ENCODE data around the gene STXBP4. TPM values are rescaled to one million over a fixed set of nuclear protein-coding genes. Genes with fewer than 3 reads are reported as not detected.

Gene STXBP4
- total RNA-seq, 1 experiment from 2014 or later: 16.5 TPM

- H3K23ac ChIP-seq (ENCODE audit: insufficient read length, low read depth, low read length): no peak overlapping the region
- DNase-seq: no peak
- H3K4me1 ChIP-seq (ENCODE audit: insufficient read depth, low read length): no peaks in the 10 kb centered on the region
- no peak for TF ChIP-seq CTCF (conservative IDR thresholded peaks at IDR 0.05)
- H4K20me1 ChIP-seq (ENCODE audit: control insufficient read depth, insufficient read depth, insufficient read length): no peaks in the 10 kb centered on the region
- H3K9me3 ChIP-seq (ENCODE audit: control insufficient read depth, low read depth, low read length): no peaks in the 10 kb centered on the region
- H3T11ph ChIP-seq (ENCODE audit: low read length): no peak overlapping the region
- no peak overlapping the region for H3K4me3 Mint-ChIP-seq
- H4K91ac ChIP-seq (ENCODE audit: insufficient read length, low read depth, low read length): no peak overlapping the region
- no peaks in the 10 kb centered on the region for H3K79me1 ChIP-seq (ENCODE audit: insufficient read depth, low read depth, low read length, poor library complexity, severe bottlenecking)
- no peak overlapping the region for H2BK15ac ChIP-seq (ENCODE audit: low read depth, low read length)
- H3K36me3 Mint-ChIP-seq (ENCODE audit: insufficient read depth in 1 of 3, low read depth in 3 of 3): peaks cover 11 to 23% (median 18%) of the 10 kb centered on the region in 3 experiments
- H2BK12ac ChIP-seq (ENCODE audit: insufficient read length, low read depth, low read length): no peak overlapping the region
- no peak overlapping the region for H3K27ac Mint-ChIP-seq
- no peak overlapping the region for H4K8ac ChIP-seq (replicated peaks; ENCODE audit: insufficient read length, low read depth, low read length)
- H2BK5ac ChIP-seq (ENCODE audit: insufficient read length, low read length): no peak overlapping the region
- H2BK20ac ChIP-seq (ENCODE audit: low read depth, low read length, poor library complexity, severe bottlenecking): no peak overlapping the region
- peaks cover 0 to 2% of the 10 kb centered on the region in 2 experiments; a peak in 1 of 4 replicates for H3K4me1 Mint-ChIP-seq
- H3K23me2 ChIP-seq (ENCODE audit: insufficient read length, low read depth, low read length, poor library complexity, severe bottlenecking): no peaks in the 10 kb centered on the region
- H3K79me2 ChIP-seq (ENCODE audit: insufficient read depth, low read length): peaks cover 8% of the 10 kb centered on the region; the same call in 1 of the 2 replicates
- H3K4me2 ChIP-seq (ENCODE audit: insufficient read depth, insufficient read length, low read length): no peak overlapping the region
- no peak overlapping the region for H2BK120ac ChIP-seq (ENCODE audit: low read depth, low read length, poor library complexity, severe bottlenecking)
- no peak overlapping the region for H3K18ac ChIP-seq (ENCODE audit: insufficient read length, low read depth, low read length)
- H3K27me3 Mint-ChIP-seq (ENCODE audit: low read depth): no peaks in the 10 kb centered on the region
- no peak overlapping the region for H3K56ac ChIP-seq (ENCODE audit: insufficient read length, low read depth, low read length)
- H2AFZ ChIP-seq (ENCODE audit: low read length): no peak overlapping the region
- H3K27me3 ChIP-seq (ENCODE audit: insufficient read depth, low read length): no peaks in the 10 kb centered on the region
- peaks cover 6 to 18% of the 10 kb centered on the region in 2 experiments for H3K9me3 Mint-ChIP-seq
- no peak overlapping the region for H4K5ac ChIP-seq (ENCODE audit: insufficient read length, low read depth, low read length)
- H3K4ac ChIP-seq (ENCODE audit: low read depth, low read length): no peak overlapping the region
- H3K9ac ChIP-seq (ENCODE audit: extremely low read depth, insufficient read length, low read length): no peak overlapping the region
- no peak overlapping the region for H3K27ac ChIP-seq (ENCODE audit: insufficient read length, low read depth, low read length)
- H2AK5ac ChIP-seq (ENCODE audit: insufficient read length, low read length): no peak overlapping the region
- H3K14ac ChIP-seq (ENCODE audit: insufficient read depth, low read length): no peak overlapping the region
- WGBS (ENCODE audit: extremely low coverage, insufficient read length, low lambda C conversion rate): no CpG with 5 or more reads among the region's 3 CpGs
Observed at GRCh38 chr17:54974759-54975158, 6.2 kb downstream of the STXBP4 start.

Data from H9 (cell line).